HepG2 (cell line): ENCODE data around the gene PIP5KL1. TPM values are rescaled to one million over a fixed set of nuclear protein-coding genes. Genes with fewer than 3 reads are reported as not detected.
A peak's percentile ranks its signal among the peaks of the same experiment; 100 is the strongest.

Experiments used
- AGO1 ChIP-seq: fragments of 200-400 bp; formaldehyde crosslinking; IDR thresholded peaks from 2 replicates; pipeline ENCODE4 v1.6.1; 2017; ENCODE audit warnings: mild to moderate bottlenecking, low read depth, low read length, moderate library complexity; ENCODE audit not compliant: poor library complexity, severe bottlenecking
- BCL6 ChIP-seq: IDR thresholded peaks from 2 replicates; pipeline ENCODE4 v1.6.1; 2016; ENCODE audit warnings: missing genetic modification reagents, missing compliant biosample characterization
- CBX1 ChIP-seq: IDR thresholded peaks from one replicate; pipeline ENCODE4 v1.6.1; 2016; ENCODE audit warnings: antibody characterized with exemption, low read depth
- DNMT1 ChIP-seq: sonication (generic); formaldehyde crosslinking; IDR thresholded peaks from 2 replicates; pipeline ENCODE4 v1.5.1; 2020; ENCODE audit warnings: mild to moderate bottlenecking, missing genetic modification reagents
- GFI1 ChIP-seq: sonication (generic); formaldehyde crosslinking; IDR thresholded peaks from 2 replicates; pipeline ENCODE4 v1.5.0; 2020; ENCODE audit warnings: missing genetic modification reagents, mild to moderate bottlenecking, borderline replicate concordance
- HMG20B ChIP-seq: conservative IDR thresholded peaks from 2 replicates; pipeline ENCODE4 v1.6.1; 2016; ENCODE audit warnings: missing genetic modification reagents, missing compliant biosample characterization
- KDM1A ChIP-seq: IDR thresholded peaks from 2 replicates; pipeline ENCODE4 v1.6.1; 2016; ENCODE audit warnings: missing compliant biosample characterization
- MED1 ChIP-seq: sonication (generic); formaldehyde crosslinking; IDR thresholded peaks from 2 replicates; pipeline ENCODE4 v1.4.0; 2020; ENCODE audit warnings: missing genetic modification reagents
- NCOR1 ChIP-seq: fragments of 200-600 bp; sonication (generic); IDR thresholded peaks from 2 replicates; pipeline ENCODE4 v1.7.0; 2017; ENCODE audit warnings: antibody characterized with exemption, low read length, borderline replicate concordance
- NR2F2 ChIP-seq: IDR thresholded peaks from 2 replicates; pipeline ENCODE4 v1.6.1; 2012; ENCODE audit warnings: low read depth, inconsistent platforms, borderline replicate concordance
- SNAPC4 ChIP-seq: sonication (generic); formaldehyde crosslinking; IDR thresholded peaks from 2 replicates; pipeline ENCODE4 v1.4.0; 2020; ENCODE audit warnings: mild to moderate bottlenecking, missing genetic modification reagents
- STAG1 ChIP-seq: sonication (generic); formaldehyde crosslinking; IDR thresholded peaks from 2 replicates; pipeline ENCODE4 v1.4.0; 2020; ENCODE audit warnings: missing genetic modification reagents
- U2AF2 ChIP-seq: fragments of 200-400 bp; formaldehyde crosslinking; IDR thresholded peaks from 2 replicates; pipeline ENCODE4 v1.6.1; 2017; ENCODE audit warnings: low read depth, mild to moderate bottlenecking, low read length
- USF2 ChIP-seq, 2 experiments: sonication (generic) in 1 of 2; formaldehyde crosslinking in 1 of 2; IDR thresholded peaks; 2 replicates each; pipeline versions ENCODE4 v1.5.1 to v1.6.1; 2011 to 2020; ENCODE audit warnings: borderline replicate concordance in 1 of 2, low read depth in 1 of 2, low read length in 1 of 2, mild to moderate bottlenecking in 1 of 2, missing genetic modification reagents in 1 of 2, moderate library complexity in 1 of 2
- ZBTB37 ChIP-seq: sonication (generic); formaldehyde crosslinking; IDR thresholded peaks from 2 replicates; pipeline ENCODE4 v1.4.0; 2020; ENCODE audit warnings: mild to moderate bottlenecking, missing genetic modification reagents
- ZMYM4 ChIP-seq: sonication (generic); formaldehyde crosslinking; IDR thresholded peaks from 2 replicates; pipeline ENCODE4 v1.8.1; 2023; ENCODE audit warnings: mild to moderate bottlenecking, missing genetic modification reagents
- ZNF549 ChIP-seq: sonication (generic); formaldehyde crosslinking; IDR thresholded peaks from 2 replicates; pipeline ENCODE4 v1.5.0; 2020; ENCODE audit warnings: missing genetic modification reagents
- ZNF557 ChIP-seq: sonication (generic); formaldehyde crosslinking; IDR thresholded peaks from 2 replicates; pipeline ENCODE4 v1.4.0; 2020; ENCODE audit warnings: missing genetic modification reagents
- ZNF768 ChIP-seq: sonication (generic); formaldehyde crosslinking; IDR thresholded peaks from 2 replicates; pipeline ENCODE4 v1.4.0; 2020; ENCODE audit warnings: missing genetic modification reagents
- ZSCAN29 ChIP-seq: sonication (generic); formaldehyde crosslinking; conservative IDR thresholded peaks from 2 replicates; pipeline ENCODE4 v1.4.0; 2020; ENCODE audit warnings: mild to moderate bottlenecking, missing genetic modification reagents
- polyA plus RNA-seq, 8 experiments: library from polyadenylated mRNA; depleted of rRNA in 3 of 8; stranded (reverse) in 7 of 8; unstranded in 1 of 8; fragments of >200 nt; fragmentation: Illumina TruSeq in 4 of 8; extraction: Trizol in 4 of 8; gene quantifications; 2 replicates each; pipeline versions ENCODE4 v1.2.1 to v1.2.3, GENCODE V29; 2011 to 2016; ENCODE audit warnings: low read depth in 4 of 8, missing spikeins in 1 of 8, mixed read lengths in 1 of 8; ENCODE audit not compliant: insufficient read depth in 1 of 8
- total RNA-seq, 5 experiments: library from RNA; depleted of rRNA; stranded (reverse); fragments of >200 nt; fragmentation: Illumina TruSeq; extraction: Trizol; gene quantifications; 2 replicates each; pipeline ENCODE4 v1.2.3, GENCODE V29; 2016; ENCODE audit warnings: low read depth in 1 of 5
- TF ChIP-seq, protein P1 (sequence below): sonication (generic); IDR thresholded peaks from 2 replicates; pipeline ENCODE4 v1.6.1; 2016; ENCODE audit warnings: low read depth, borderline replicate concordance

The PIP5KL1 gene
- total and polyA plus RNA-seq, 2 of the 13 experiments (the other 11 are each of a cell fraction or from before 2014, with no cell fraction given), result 0.20 to 0.49 TPM

- TF ChIP-seq SNAPC4 (no peak), ZNF549 (no peak), CBX1 (peak; percentile 67), ZMYM4 (CRISPR knock-in tag) (no peak), AGO1 (no peak), USF2 (IDR thresholded peaks at IDR 0.05; ENCODE audit: low read depth, low read length) (no peak), USF2 (CRISPR knock-in tag; IDR thresholded peaks at IDR 0.05; ENCODE audit: borderline replicate concordance) (no peak), NCOR1 (no peak), GFI1 (CRISPR knock-in tag) (no peak), NR2F2 (no peak), ZNF768 (no peak), DNMT1 (no peak), BCL6 (CRISPR knock-in tag) (peak; percentile 54; the same call in 1 of the 2 replicates), ZNF557 (no peak), STAG1 (peak; percentile 64), ZSCAN29 (CRISPR knock-in tag) (0 out of 2 replicates have a peak, but pooled peaks have one; percentile 31), MED1 (CRISPR knock-in tag) (peak; percentile 68), ZBTB37 (CRISPR knock-in tag) (0 out of 2 replicates have a peak, but pooled peaks have one; percentile 55), KDM1A (CRISPR knock-in tag) (no peak), HMG20B (CRISPR knock-in tag) (peak; percentile 68; the same call in 1 of the 2 replicates), U2AF2 (no peak)
- TF ChIP-seq, protein P1, sequence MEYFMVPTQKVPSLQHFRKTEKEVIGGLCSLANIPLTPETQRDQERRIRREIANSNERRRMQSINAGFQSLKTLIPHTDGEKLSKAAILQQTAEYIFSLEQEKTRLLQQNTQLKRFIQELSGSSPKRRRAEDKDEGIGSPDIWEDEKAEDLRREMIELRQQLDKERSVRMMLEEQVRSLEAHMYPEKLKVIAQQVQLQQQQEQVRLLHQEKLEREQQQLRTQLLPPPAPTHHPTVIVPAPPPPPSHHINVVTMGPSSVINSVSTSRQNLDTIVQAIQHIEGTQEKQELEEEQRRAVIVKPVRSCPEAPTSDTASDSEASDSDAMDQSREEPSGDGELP, result peak; percentile 81; the same call in 1 of the 2 replicates
Observed at GRCh38 chr9:127955294-127956015, 24.9 kb upstream of the PIP5KL1 start (continued).
